Caco-2 (cell line): ENCODE data around the gene DCUN1D3. TPM values are rescaled to one million over a fixed set of nuclear protein-coding genes. Genes with fewer than 3 reads are reported as not detected.
A peak's percentile ranks its signal among the peaks of the same experiment; 100 is the strongest.

Source experiments
- BruUV-seq: library from RNA; stranded (reverse); fragments of 400-500 nt; replicated peaks from 2 replicates; lab custom pipeline; 2021; lab: Mats Ljungman, UMichigan
- CTCF ChIA-PET: fragments of 300-600 bp; sonication (Branson Sonifier 250); formaldehyde crosslinking; loops from one replicate; lab custom pipeline; 2022; ENCODE audit warnings: antibody characterized with exemption; lab: Charles Lee
- POLR2A ChIA-PET: fragments of 300-600 bp; sonication (Branson Sonifier 250); formaldehyde crosslinking; loops from one replicate; lab custom pipeline; 2022; ENCODE audit warnings: antibody characterized with exemption; lab: Charles Lee
- DNase-seq, 2 experiments: peaks; one replicate each; pipeline versions ENCODE4 v3.0.0 to v3.0.0-alpha.2; 2020 to 2022
- H3K27me3 ChIP-seq: replicated peaks from 2 replicates; pipeline ENCODE4 v1.6.0; 2011; ENCODE audit warnings: low read length; ENCODE audit not compliant: control insufficient read depth, insufficient read depth
- H3K36me3 ChIP-seq: 2 replicates; pipeline ENCODE4 v1.5.1; 2011; ENCODE audit warnings: low read length; ENCODE audit not compliant: control insufficient read depth, insufficient read depth
- H3K4me1 ChIP-seq: fragments of 250-450 bp; sonication (Bioruptor Pico); 2 replicates; pipeline ENCODE4 v1.5.1; 2020; ENCODE audit warnings: mild to moderate bottlenecking
- H3K4me3 ChIP-seq: 2 replicates; pipeline ENCODE4 v1.5.1; 2011; ENCODE audit warnings: low read depth, mild to moderate bottlenecking, control low read depth, low read length
- H3K9me3 ChIP-seq: fragments of 250-450 bp; sonication (Bioruptor Pico); 2 replicates; pipeline ENCODE4 v1.5.1; 2020; ENCODE audit warnings: mild to moderate bottlenecking, moderate library complexity
- H3K27ac Mint-ChIP-seq: one replicate; pipeline ENCODE4 v1.8.0; 2022; ENCODE audit warnings: mixed read lengths; ENCODE audit not compliant: unreplicated experiment
- H3K27me3 Mint-ChIP-seq: one replicate; pipeline ENCODE4 v1.8.0; 2022; ENCODE audit warnings: mixed read lengths; ENCODE audit not compliant: insufficient read depth, unreplicated experiment
- H3K36me3 Mint-ChIP-seq: one replicate; pipeline ENCODE4 v1.8.0; 2022; ENCODE audit warnings: mild to moderate bottlenecking, mixed read lengths; ENCODE audit not compliant: insufficient read depth, unreplicated experiment
- H3K4me1 Mint-ChIP-seq: one replicate; pipeline ENCODE4 v1.8.0; 2022; ENCODE audit warnings: low read depth, mixed read lengths; ENCODE audit not compliant: unreplicated experiment
- H3K4me3 Mint-ChIP-seq: one replicate; pipeline ENCODE4 v1.8.0; 2022; ENCODE audit warnings: mild to moderate bottlenecking, moderate library complexity, mixed read lengths; ENCODE audit not compliant: unreplicated experiment
- H3K9me3 Mint-ChIP-seq: one replicate; pipeline ENCODE4 v1.8.0; 2022; ENCODE audit warnings: mixed read lengths; ENCODE audit not compliant: unreplicated experiment
- CTCF ChIP-seq, 2 experiments: fragments of 200-600 bp in 1 of 2; IDR thresholded peaks; 1 replicate in 1 of 2; 2 replicates in 1 of 2; pipeline versions ENCODE4 v1.5.1 to v1.8.0; 2011 to 2022; ENCODE audit warnings: antibody characterized with exemption in 1 of 2, control low read depth in 1 of 2, inconsistent platforms in 1 of 2, low read depth in 1 of 2, low read length in 1 of 2, mild to moderate bottlenecking in 1 of 2, moderate library complexity in 1 of 2; ENCODE audit not compliant: insufficient read depth in 1 of 2, severe bottlenecking in 1 of 2, unreplicated experiment in 1 of 2
- intact Hi-C: fragments of 100-400 bp; cut with micrococcal nuclease; formaldehyde crosslinking; loops from one replicate; pipeline ENCODE4 v1.10.0; 2022; ENCODE audit not compliant: unreplicated experiment
- total RNA-seq: library from RNA; stranded (reverse); gene quantifications from 2 replicates; pipeline ENCODE4 v1.2.3, GENCODE V29; 2022

Gene DCUN1D3
- total RNA-seq, 1 experiment from 2014 or later, result 19.2 TPM

- Histone ChIP-seq H3K36me3 (no peaks in the 10 kb centered on the region), H3K9me3 (no peaks in the 10 kb centered on the region), H3K4me1 (peaks cover 28% of the 10 kb centered on the region), H3K27me3 (no peaks in the 10 kb centered on the region), H3K4me3 (no peak overlapping the region)
- H3K4me1 Mint-ChIP-seq, result peaks cover 7% of the 10 kb centered on the region
- no TSS peak for BruUV-seq
- no peaks in the 10 kb centered on the region for H3K27me3 Mint-ChIP-seq
- intact Hi-C loops, result no loop called here
- ChIA-PET POLR2A (no interaction called here), CTCF (no interaction called here)
- H3K27ac Mint-ChIP-seq, result peak overlapping the region; percentile 39
- H3K4me3 Mint-ChIP-seq, result no peak overlapping the region
- DNase-seq, result no peak
- H3K9me3 Mint-ChIP-seq, result no peaks in the 10 kb centered on the region
- no peak for TF ChIP-seq CTCF (IDR thresholded peaks at IDR 0.05; ENCODE audit: insufficient read depth in 1 of 2, low read depth in 1 of 2, low read length in 1 of 2, severe bottlenecking in 1 of 2, unreplicated experiment in 1 of 2)
- H3K36me3 Mint-ChIP-seq, result peaks cover 17% of the 10 kb centered on the region
Measured at GRCh38 chr16:20887207-20887606, 13.0 kb downstream of the DCUN1D3 start.

GRCh38 chr16:20886320-20886719 is 13.8 kb downstream of the DCUN1D3 start:
- H3K9me3 Mint-ChIP-seq, result no peaks in the 10 kb centered on the region
- CTCF ChIA-PET, result no interaction called here
- Histone ChIP-seq H3K4me3 (no peak overlapping the region), H3K4me1 (peaks cover 34% of the 10 kb centered on the region), H3K36me3 (no peaks in the 10 kb centered on the region), H3K9me3 (no peaks in the 10 kb centered on the region), H3K27me3 (no peaks in the 10 kb centered on the region)
- H3K4me1 Mint-ChIP-seq, result peaks cover 7% of the 10 kb centered on the region
- DNase-seq, result no peak
- peak overlapping the region; percentile 39 for H3K27ac Mint-ChIP-seq
- TF ChIP-seq CTCF (IDR thresholded peaks at IDR 0.05; ENCODE audit: insufficient read depth in 1 of 2, low read depth in 1 of 2, low read length in 1 of 2, severe bottlenecking in 1 of 2, unreplicated experiment in 1 of 2), result no peak
- H3K4me3 Mint-ChIP-seq, result no peak overlapping the region
- intact Hi-C loops, result no loop called here
- POLR2A ChIA-PET, result no interaction called here
- no TSS peak for BruUV-seq
- H3K27me3 Mint-ChIP-seq, result no peaks in the 10 kb centered on the region
- peaks cover 18% of the 10 kb centered on the region for H3K36me3 Mint-ChIP-seq

GRCh38 chr16:20884240-20884556 is 16.0 kb downstream of the DCUN1D3 start:
- CTCF ChIA-PET, result no interaction called here
- no TSS peak for BruUV-seq
- Mint-ChIP-seq H3K27ac (no peak overlapping the region), H3K27me3 (no peaks in the 10 kb centered on the region), H3K4me3 (no peak overlapping the region), H3K36me3 (peaks cover 11% of the 10 kb centered on the region), H3K4me1 (peaks cover 13% of the 10 kb centered on the region), H3K9me3 (no peaks in the 10 kb centered on the region)
- DNase-seq, result no peak
- H3K36me3 ChIP-seq, result no peaks in the 10 kb centered on the region
- POLR2A ChIA-PET, result no interaction called here
- TF ChIP-seq CTCF (IDR thresholded peaks at IDR 0.05; ENCODE audit: insufficient read depth in 1 of 2, low read depth in 1 of 2, low read length in 1 of 2, severe bottlenecking in 1 of 2, unreplicated experiment in 1 of 2), result no peak
- intact Hi-C loops, result no loop called here
- no peaks in the 10 kb centered on the region for H3K9me3 ChIP-seq
- H3K4me1 ChIP-seq, result peaks cover 41% of the 10 kb centered on the region
- H3K4me3 ChIP-seq, result no peak overlapping the region
- no peaks in the 10 kb centered on the region for H3K27me3 ChIP-seq
